Transverse colon (tissue), 4 donors: ENCODE measurements around the gene MSI2.

ENCODE experiments used
- CTCF ChIP-seq, 5 experiments: fragments of 200-600 bp in 3 of 5; fragments of 450-650 bp in 2 of 5; sonication (generic) in 3 of 5; IDR thresholded peaks; 1 replicate in 2 of 5; 2 replicates in 3 of 5; pipeline ENCODE4 v1.5.1; 2016 to 2017; ENCODE audit warnings: antibody characterized with exemption in 5 of 5, inconsistent platforms in 3 of 5, mild to moderate bottlenecking in 2 of 5, moderate library complexity in 1 of 5
- EP300 ChIP-seq: sonication (generic); formaldehyde crosslinking; IDR thresholded peaks from one replicate; pipeline ENCODE4 v1.6.1; 2017; ENCODE audit warnings: antibody characterized with exemption, low read depth
- POLR2AphosphoS5 ChIP-seq, 3 donors: sonication (generic); formaldehyde crosslinking; IDR thresholded peaks; one replicate each; pipeline ENCODE4 v1.6.1; 2016; ENCODE audit warnings: antibody characterized with exemption in 3 of 3

DNA sequence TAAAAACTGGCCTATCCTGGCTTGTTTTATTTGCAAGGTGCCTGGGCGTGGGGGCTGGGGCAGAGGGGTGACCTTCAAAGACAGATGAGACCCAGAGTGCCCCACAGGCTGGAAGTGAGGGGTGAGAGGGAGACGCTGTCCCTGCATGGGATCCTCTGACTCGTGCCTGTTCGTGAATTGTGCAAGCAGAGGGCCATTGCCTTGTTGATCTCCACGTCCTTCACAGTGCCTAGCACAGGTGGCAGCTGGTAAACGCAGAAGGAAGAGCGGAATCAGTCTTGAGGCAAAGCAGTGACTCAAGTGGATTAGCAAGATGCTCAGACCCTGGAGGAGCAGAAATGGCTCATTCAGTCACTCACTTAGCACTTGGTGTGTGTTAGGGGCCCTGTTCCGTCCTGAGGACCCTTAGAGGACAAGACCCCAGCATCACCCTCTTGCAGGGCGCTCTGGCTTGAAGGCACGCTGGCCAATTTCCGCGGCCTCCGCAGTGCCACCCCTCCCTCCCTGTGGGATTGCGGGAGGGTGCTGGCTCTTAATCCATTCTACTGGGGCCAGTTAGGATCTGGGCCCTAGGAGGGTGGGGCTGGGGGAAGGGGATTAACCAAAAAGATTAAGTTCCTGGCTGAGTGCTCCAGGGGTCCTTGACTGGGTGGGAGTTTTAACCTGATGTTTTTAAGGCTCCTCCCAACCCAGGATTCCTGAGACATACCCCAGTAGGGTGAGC is 337.6 kb downstream of the MSI2 start:
- TF ChIP-seq CTCF (IDR thresholded peaks at IDR 0.05), result no peak
- no peak for TF ChIP-seq EP300
- TF ChIP-seq POLR2AphosphoS5 (IDR thresholded peaks at IDR 0.05), result no peak
